ENCODE results near the gene RUSC1.

GRCh38 chr1:155326631-155327037 is 5.9 kb downstream of the RUSC1 start:
- TF ChIP-seq CTCF (IDR thresholded peaks at IDR 0.05), result no peak
- TF ChIP-seq EZH2 (IDR thresholded peaks at IDR 0.05; ENCODE audit: borderline replicate concordance, insufficient read depth, low read depth, low read length, poor library complexity, severe bottlenecking), result no peak
